GM19240 (cell line): Measurements from ENCODE around the gene KAZN.
A peak's percentile ranks its signal among the peaks of the same experiment; 100 is the strongest.

Experiments used
- DNase-seq: peaks from one replicate; pipeline ENCODE4 v3.0.0; 2011; ENCODE audit warnings: low spot score; ENCODE audit not compliant: insufficient read length

The KAZN gene

DNA sequence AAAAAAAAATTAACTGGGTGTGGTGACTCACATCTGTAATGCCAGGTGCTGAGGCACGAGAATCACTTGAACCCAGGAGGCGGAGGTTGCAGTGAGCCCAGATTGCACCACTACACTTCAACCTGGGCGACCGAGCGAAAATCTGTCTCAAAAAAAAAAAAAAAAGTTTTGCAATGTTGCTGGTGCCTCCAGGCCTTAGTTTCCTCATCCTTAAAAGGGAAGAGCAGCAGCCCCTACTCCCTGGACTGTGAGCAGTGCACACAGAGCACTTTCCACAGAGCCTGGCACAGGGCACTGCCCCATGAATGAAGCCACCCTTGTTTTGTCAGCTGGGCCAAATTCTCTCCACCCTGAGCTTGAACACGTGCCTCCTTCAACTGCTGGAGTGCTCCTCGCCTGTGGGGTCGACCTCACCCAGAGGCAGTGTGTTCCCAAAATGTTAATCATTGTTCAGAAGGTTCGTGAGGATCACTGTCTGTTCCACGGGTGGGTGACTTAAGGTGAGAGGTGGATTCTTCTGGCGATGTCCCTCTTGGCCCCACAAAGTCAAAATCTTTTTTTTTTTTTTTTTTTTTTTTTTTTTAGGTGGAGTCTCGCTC, 402.9 kb downstream of the KAZN start:
- no peak for DNase-seq

DNA sequence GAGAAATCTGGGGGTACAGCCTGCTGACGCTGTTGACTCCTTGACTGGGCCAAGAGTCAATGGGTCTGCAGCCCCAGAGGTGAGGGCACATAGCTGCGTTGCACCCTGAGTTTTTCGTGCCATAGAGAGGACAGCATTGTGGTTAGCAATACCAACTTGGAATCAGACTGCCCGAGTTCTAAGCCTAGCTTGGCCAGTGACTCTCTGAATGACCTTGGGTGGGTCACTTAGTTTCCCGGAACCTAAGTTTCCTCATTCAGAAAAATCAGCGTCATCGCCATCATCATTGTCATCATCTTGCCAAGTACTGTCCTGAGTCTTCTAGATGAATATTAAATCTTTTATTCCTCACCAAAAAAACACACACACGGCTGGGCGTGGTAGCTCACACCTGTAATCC, 403.8 kb downstream of the KAZN start:
- no peak for DNase-seq

DNA sequence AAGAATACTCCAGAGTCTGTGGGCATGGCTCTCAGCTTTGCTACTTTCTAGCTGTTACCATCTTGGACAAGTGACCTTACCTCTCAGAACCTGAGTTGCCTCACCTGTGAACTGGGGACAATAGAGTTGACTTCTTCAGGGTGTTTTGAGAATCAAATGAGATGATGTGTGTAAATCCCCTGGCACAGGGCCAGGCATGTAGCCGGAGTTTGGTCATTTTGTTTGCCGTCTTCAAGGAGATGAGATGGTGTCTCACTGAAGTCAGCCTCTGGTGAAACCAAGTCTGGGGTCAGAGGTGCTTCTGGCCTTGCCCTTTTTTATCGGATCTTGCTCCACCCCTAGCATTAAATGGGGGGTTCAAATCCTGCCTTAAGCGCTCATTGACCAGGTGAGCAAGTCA, 405.9 kb downstream of the KAZN start:
- DNase-seq: no peak

DNA sequence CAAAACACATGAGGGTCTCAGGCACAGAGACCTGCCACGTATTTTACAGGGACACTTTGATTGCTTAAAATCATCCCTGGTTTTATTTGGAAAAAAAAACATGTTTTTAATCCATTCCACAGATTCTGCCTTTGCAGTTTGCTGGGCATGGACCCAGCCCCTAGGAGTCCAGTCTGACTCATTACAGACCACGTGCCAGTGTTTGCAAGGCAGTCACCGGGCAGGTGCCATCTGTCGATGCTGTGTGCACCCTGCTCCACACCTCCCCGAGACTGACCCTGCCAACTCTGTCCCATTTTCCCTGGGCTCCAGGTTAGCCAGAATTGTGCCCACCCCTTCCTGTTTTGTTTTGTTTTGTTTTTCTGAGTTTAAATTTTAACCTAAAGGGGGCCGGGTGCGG, 406.6 kb downstream of the KAZN start:
- DNase-seq: no peak

DNA sequence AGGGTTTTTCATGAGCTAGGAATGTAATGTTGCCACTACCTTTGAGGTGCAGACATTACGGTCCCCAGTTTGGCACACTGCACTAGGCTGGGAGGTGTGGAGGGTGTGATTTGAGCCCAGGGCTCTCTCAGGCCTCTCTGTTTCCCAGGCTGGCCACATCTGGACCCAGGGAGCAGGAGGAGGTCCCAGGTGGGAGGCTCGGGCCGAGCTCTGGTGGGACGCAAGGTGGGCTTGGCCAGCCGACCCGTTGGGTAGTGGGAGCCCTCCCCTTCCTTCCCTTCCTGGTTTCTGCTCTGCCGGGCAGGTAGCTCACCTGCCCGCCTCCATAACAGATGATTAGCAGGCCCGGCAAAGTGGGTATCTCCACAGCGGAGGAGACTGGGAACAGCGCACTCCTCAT, 408.9 kb downstream of the KAZN start:
- DNase-seq: no peak

DNA sequence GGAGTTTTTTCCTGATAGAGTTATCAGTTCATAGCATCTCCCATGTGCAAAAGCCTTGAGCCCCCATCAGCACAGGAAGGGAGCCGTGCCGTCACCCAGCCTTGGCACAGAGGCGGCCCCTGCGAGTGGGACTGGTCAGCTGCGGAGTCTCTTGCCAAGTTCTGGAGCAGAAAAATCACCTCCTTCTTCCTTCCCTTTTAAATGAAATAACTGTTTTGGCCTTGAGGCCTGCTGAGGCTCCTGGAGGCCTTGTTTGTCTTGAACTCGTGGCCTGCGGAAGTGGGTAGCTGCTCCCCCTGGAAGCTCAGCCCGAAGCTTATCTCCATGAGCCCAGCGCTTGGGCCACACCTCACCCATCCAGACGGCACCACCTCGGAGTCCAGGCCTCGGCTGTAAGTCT, 409.4 kb downstream of the KAZN start:
- DNase-seq: no peak

DNA sequence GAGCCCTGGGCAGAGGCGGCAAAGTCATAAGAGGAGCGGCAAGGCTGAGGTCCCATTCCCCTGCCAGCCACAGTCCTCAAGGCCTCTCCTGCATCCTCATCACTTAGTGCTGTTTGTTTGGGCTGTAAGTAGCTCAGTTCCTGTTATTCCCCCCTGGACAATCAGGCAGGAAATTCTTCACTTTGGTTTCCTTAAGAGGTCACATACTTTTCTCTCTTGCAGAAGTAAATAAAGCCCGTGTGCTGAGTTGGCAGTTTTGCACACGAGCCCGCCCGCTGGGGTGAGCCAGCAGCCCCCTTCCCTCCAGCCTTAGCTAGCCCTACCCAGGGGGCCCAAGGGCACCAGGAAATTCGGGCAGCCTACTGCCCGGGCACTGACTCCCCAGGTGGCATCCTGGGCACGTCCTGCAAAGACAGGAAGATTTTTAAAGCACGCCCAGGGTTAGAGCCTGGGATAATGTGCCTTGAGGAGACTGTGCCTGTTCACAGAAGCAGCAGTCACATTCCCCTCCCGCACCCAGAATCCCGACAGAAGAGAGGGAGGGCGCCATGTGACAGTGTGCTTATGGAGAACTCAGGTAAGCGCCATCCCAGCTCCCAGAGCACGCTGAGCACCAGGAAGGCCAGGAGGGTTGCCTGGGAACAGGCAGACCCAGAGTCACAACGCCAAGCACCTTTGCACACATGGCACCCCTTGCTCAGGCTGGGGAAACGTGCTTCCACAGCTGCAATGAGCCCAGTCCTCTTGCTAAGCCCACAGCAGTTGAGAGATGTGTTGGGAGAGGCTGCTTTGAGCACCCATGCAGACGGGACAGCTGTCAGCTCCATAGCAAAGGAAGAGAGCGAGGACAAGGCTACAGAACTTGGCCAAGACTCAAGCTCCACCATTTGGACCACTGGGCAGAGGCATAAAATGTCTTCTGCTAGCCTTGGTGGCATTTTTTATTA, 410.6 kb downstream of the KAZN start:
- no peak for DNase-seq

DNA sequence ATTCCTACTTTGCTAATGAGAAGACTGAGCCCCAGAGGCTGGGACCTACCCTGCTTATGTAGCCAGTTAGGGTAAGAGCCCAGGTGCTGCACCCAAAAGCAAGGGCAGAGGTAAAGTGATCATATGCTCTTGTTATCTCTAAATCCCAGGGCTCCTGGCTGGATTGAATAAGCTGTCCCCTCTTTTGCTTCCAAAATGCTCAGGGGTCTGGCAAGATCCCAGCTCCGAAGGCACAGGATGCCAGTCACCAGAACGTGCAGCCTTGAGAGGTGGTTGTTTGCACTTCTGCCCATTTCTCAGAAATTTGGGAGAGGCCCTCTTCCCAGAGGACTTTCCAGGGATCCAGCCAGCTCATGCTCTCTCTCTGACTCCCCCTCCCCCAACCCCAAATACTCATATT, 412.7 kb downstream of the KAZN start:
- DNase-seq: no peak

DNA sequence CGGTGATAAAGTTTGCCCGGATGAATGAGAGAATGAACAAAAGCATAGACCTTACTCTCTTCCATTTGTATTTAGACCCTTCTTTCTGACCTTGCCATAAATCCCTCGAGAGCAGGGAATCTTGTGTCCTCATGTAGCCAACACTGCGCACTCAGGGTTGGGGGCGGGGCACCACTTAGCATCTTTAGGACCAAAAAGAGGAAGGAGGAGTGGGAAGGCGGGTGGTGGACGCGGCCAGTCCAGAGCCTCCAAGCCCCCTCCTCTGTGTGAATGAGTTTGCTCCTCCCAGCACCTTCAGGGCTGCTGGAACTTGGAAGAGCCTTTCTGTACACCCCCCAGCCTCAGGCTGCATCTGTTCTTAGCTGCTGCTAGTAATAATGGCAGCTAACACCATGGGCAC, 413.2 kb downstream of the KAZN start:
- no peak for DNase-seq

DNA sequence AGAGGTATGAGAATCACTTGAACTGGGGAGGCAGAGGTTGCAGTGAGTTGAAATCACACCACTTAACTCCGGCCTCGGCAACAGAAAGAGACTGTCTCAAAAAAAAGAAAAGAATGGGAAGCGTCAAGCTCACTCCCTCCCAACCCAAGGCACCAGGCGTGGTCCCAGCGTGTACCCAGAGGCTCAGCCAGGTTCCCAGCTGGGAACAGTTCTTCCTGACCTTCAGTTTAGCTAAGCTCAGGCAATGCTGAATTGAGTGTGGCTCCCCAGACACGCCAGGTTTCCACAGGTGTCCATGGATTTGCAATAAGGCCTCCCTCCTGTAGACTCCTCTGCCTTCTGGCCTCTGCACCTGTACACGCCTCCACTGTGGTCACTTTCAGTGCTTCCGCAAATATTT, 414.3 kb downstream of the KAZN start:
- no peak for DNase-seq

DNA sequence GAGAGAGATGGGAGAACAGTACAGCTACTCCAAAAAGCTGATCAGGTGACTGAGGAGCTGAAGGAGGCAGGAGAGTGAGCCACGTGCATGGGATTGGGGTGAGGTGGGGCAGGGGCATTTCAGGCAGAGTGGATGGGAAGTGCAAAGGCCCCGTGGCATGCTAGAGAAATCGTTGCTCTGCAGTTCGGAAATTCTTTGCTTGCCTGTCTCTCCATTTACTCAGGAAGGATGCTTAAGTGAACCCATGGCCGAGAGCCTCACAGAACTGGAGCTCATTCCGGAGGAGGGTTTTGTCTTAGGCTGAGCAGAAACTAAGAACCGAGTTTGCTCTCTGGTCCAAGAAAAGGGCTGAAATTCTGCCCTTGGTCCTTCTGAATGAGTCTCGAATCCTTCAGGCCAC, 415.3 kb downstream of the KAZN start:
- no peak for DNase-seq

DNA sequence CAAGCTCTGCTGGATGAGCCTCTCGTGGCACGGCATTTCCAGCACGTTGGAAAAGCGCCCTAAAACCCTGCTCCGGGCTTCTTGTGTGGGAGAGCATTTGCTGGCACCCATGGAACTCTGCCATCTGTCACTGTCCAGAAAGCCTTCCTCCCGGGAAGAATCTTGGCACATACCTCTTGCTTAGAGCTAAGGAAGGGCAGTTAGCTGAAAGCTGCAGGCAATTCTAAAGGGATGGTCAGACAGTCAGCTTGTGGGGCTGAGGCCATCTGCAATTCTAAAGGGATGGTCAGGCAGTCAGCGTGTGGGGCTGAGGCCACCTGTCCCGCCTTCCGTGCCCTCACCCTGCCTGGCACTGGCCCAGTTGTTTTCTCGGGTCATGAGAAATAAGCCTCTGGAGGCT, 416.0 kb downstream of the KAZN start:
- DNase-seq: no peak

DNA sequence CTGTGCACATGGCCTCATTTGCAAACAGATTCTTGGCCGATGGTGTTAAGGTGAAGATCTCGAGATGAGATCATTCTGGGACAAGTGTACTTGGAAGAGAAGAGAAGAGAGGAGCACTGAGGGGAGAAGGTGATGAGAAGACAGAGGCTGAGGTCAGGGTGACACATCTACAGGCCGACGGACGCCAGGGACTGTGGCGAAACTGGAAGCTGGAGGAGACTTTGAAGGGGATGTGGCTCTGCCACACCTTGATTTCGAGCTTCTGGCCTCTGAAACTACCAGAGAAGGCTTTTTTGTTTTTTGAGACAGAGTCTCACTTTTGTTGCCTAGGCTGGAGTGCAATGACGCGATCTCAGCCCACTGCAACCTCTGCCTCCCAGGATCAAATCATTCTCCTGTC, 417.5 kb downstream of the KAZN start:
- DNase-seq: no peak

DNA sequence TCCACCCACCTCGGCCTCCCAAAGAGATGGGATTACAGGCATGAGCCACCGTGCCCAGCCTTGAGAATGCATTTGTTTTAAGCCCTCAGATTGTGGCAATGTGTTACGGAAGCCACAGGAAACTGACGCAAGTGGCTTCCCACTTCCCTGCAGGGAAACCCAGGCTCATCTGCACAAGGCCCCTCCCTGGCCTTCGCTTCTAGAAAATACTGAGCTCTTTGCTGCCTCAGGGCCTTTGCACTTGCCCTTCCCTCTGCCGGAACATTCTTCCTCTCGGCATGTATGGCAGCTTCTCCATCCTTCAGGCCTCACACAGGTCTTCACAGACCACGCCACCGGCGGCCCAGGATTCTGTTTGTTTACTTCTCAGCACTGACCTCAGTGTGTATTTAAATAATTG, 418.0 kb downstream of the KAZN start:
- no peak for DNase-seq

DNA sequence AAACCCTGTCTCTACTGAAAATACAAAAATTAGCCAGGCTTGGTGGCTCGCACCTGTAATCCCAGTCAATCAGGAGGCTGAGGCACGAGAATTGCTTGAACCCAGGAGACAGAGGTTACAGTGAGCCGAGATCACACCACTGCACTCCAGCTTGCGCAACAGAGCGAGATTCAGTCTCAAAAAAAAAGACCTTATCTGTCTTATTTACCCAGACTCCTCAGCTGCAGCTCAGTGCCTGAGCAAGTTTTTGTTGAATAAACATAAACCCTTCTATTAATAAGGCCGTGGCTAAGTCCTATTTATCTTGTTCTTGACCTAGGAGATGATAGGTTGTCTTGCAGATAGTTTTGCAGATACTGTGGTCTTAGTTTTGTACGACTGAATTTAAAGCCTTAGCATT, 418.6 kb downstream of the KAZN start:
- no peak for DNase-seq

DNA sequence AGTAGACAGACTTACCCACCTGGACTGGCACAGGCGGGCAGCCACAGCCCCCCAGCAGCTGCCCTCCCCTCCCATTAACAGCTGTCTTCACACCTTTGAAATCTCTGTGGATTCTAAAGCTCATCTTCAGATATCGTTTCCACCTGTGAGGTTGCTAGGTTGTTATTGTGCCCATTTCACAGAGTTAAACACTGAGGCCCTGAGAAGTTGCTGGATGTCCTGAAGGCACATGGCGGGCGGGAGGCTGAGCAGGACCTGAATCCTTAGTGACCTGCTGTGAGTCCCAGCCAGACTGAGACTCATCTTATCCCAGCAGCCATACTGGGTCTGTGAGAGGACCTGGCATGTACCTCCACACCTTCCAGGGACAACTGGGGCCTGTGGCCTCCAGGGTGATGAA, 420.3 kb downstream of the KAZN start:
- no peak for DNase-seq

DNA sequence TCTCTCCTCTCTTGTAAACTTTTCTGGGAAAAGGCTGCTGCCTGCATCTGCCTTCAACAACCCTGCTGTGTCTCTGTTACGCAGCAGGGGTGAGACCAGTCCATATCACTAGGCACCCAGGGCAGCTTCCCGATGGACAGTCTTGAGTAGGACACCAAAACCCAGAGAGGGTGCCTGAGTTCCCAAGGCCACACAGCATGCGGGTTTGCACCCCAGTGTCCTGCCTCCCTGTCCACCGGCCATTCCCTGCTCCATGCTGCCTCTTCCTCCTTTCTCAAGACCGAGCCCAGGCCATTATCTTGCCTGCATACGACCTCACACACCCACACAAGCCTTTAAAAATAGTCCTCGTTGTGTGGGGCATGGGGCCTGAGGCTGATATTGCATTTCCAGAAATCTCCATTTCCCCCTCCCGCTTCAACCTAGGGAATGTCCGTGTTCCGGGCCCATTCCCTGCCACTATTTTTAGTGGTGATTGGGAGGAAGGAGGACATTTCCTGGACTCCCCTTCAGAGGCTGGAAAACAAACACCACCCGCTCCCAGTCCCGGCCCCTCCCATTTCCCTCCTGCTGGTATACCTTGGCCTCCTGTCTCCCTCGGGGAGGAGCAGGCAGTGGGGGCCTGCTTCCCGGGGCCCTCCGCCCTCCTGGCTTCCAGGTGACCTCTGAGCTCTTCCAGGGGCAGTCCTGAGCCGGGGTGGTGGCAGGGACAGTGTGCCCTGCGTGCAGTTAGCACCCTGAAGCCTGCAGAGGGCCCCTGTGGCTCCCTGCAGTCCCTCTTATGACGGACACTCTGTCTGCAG, 422.7 kb downstream of the KAZN start:
- no peak for DNase-seq

DNA sequence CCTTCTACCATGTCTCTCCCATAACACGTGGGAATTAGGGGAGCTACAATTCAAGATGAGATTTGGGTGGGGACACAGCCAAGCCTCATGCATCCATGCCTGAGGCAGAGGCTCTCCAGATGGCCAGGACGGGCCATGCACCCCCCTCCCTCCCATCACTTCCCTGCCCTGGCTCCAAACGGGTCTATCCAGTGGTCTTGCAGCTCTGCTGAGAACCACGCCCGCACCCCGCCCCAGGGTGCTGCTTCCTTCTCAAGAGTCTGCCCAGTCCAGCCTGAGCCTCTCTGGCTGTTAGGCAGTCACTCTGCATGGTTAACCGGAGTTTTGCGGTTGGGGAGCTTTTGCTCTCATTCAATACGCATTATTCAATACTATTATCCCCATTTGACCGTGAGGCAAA, 423.6 kb downstream of the KAZN start:
- DNase-seq: no peak

DNA sequence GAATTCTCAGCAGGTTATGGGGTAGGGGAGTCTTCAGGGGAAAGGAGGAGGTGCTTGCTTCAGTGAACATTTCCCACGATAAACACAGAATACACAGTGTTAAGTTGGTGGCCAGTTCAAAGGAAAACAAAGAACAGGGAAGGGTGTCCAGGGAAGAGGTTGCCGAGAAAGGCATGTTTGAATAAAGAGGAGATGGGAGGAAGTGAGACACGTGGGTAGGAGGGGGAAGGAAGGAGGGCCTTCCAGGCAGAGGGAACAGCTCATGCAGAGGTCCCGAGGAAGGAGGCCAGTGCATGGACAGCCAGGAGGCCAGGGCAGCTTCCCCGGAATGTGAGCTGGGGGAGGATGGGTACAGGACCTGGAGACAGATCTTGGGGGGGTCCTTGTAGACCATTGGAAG, 424.7 kb downstream of the KAZN start:
- DNase-seq: no peak

DNA sequence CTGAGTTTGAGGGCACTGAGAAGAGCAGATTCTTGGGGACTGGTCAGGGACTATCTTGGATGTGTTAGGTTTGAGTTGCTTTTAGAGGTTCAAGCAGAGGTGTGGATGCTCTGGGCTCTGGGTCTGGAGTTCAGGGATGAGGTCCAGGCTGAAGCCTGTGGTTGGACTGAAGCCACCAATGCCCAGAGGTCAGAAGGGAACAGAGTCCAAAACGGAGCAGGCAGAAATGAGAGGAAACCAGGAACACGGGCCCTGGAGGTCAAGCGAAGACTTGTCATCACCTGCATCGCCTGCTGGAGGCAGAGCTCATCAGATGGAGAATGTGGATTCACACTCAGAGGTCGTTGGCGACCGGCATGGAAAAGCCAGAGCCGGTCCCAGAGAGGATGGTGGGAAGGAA, 425.5 kb downstream of the KAZN start:
- DNase-seq: no peak

DNA sequence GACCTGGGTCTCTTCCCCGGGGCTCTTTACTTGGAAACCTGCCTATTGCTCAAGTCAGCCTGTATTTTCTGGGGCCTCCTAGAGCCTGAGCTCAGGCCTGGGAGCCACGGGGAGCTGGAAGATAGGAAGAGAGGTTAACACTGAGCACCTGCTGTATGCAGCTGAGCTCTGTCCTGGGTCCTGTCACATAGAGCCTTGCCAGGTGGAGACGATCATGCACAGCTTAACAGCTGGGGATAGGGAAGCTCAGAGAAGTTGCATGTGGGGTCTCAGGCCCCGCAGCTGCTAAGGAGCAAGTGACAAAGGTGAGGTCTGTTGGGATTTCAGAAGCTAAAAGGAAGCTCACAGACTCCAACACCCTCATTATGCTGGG, 427.6 kb downstream of the KAZN start:
- DNase-seq: no peak

DNA sequence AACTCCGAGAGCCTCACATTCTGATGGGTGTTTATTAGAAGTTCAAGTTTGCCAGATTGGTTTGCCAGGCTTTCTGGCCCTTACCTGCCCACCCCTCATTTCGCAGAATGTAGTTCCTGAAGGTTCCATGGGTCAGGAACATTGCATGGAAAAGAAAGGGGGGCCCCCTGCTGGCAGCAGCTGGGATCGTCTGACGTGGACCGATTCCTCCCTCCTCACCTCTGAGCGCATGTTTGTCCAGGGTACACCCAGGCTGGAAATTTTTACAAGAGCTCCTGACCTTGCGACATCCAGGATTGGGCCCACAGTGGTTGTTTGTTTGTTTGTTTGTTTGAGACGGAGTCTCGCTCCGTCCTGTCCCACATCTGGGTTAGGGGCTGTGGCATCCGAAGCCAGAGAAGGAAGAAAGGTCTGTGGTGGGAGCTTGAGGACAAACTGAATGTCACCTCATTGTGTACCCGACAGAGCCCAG, 429.1 kb downstream of the KAZN start:
- DNase-seq: peak; percentile 39
